GM12878 (cell line): ENCODE results near the gene MRPL39. TPM values are rescaled to one million over a fixed set of nuclear protein-coding genes. Genes with fewer than 3 reads are reported as not detected.
A peak's percentile ranks its signal among the peaks of the same experiment; 100 is the strongest.

Experiments used
- ATF3 ChIP-seq: IDR thresholded peaks from 2 replicates; pipeline ENCODE4 v1.6.1; 2011; ENCODE audit warnings: low read depth, mild to moderate bottlenecking, low read length, moderate library complexity, borderline replicate concordance; ENCODE audit errors: extremely low read depth
- ATF7 ChIP-seq: fragments of 450-650 bp; IDR thresholded peaks from 2 replicates; pipeline ENCODE4 v1.6.1; 2016; ENCODE audit warnings: low read depth, mild to moderate bottlenecking
- CTCF ChIP-seq, 3 experiments: IDR thresholded peaks in 2 of 3; conservative IDR thresholded peaks in 1 of 3; 2 replicates each; pipeline ENCODE4 v1.5.1; 2011; ENCODE audit warnings: low read depth in 3 of 3, low read length in 3 of 3, mild to moderate bottlenecking in 3 of 3, control low read depth in 2 of 3, moderate library complexity in 2 of 3, inconsistent platforms in 1 of 3, mixed read lengths in 1 of 3; ENCODE audit not compliant: control insufficient read depth in 2 of 3, insufficient read depth in 1 of 3; ENCODE audit errors: extremely low read depth in 1 of 3
- ELK1 ChIP-seq: IDR thresholded peaks from 2 replicates; pipeline ENCODE4 v1.6.1; 2012; ENCODE audit warnings: low read depth, low read length, improper control_type of control experiment
- ESRRA ChIP-seq: IDR thresholded peaks from 2 replicates; pipeline ENCODE4 v1.6.1; 2012; ENCODE audit warnings: mild to moderate bottlenecking, low read length, improper control_type of control experiment
- MAX ChIP-seq: IDR thresholded peaks from 2 replicates; pipeline ENCODE4 v1.6.1; 2012; ENCODE audit warnings: low read depth, low read length, improper control_type of control experiment
- MTA3 ChIP-seq: IDR thresholded peaks from 2 replicates; pipeline ENCODE4 v1.6.1; 2012; ENCODE audit warnings: low read length, inconsistent platforms, borderline replicate concordance
- POLR2AphosphoS2 ChIP-seq: IDR thresholded peaks from 2 replicates; pipeline ENCODE4 v1.6.1; 2011; ENCODE audit warnings: low read depth, mild to moderate bottlenecking, low read length, improper control_type of control experiment, moderate library complexity
- RELB ChIP-seq: fragments of 450-650 bp; IDR thresholded peaks from 2 replicates; pipeline ENCODE4 v1.6.1; 2017; ENCODE audit warnings: low read depth, mild to moderate bottlenecking, moderate library complexity
- SPI1 ChIP-seq: IDR thresholded peaks from 2 replicates; pipeline ENCODE4 v1.6.1; 2011; ENCODE audit warnings: low read depth, mild to moderate bottlenecking, low read length, moderate library complexity, borderline replicate concordance; ENCODE audit not compliant: insufficient read depth
- SUZ12 ChIP-seq: fragments of 200-600 bp; sonication (generic); IDR thresholded peaks from one replicate; pipeline ENCODE4 v1.6.1; 2018; ENCODE audit warnings: antibody characterized with exemption, mild to moderate bottlenecking; ENCODE audit not compliant: unreplicated experiment
- ZBTB11 ChIP-seq: fragments of 450-650 bp; formaldehyde crosslinking; IDR thresholded peaks from 2 replicates; pipeline ENCODE4 v1.5.0; 2022; ENCODE audit warnings: mild to moderate bottlenecking, missing genetic modification characterization
- ZBTB40 ChIP-seq: fragments of 450-650 bp; IDR thresholded peaks from 2 replicates; pipeline ENCODE4 v1.6.1; 2016; ENCODE audit warnings: mild to moderate bottlenecking, moderate library complexity, borderline replicate concordance
- polyA plus RNA-seq, 11 experiments: library from polyadenylated mRNA; depleted of rRNA in 4 of 11; unstranded in 6 of 11; stranded (reverse) in 5 of 11; fragments of >200 nt; fragmentation: Nextera tagmentation in 4 of 11; fragmentation: Illumina TruSeq in 1 of 11; extraction: Ambion mirVana in 4 of 11; extraction: Trizol in 1 of 11; gene quantifications; 1 replicate in 1 of 11; 2 replicates in 10 of 11; pipeline versions ENCODE4 v1.2.1 to v1.2.3, GENCODE V29; 2011 to 2016; ENCODE audit warnings: inconsistent platforms in 2 of 11, missing spikeins in 2 of 11, low read depth in 1 of 11
- total RNA-seq, 4 experiments: library from RNA; depleted of rRNA in 3 of 4; stranded (reverse); fragments of >200 nt in 3 of 4; fragmentation: Illumina TruSeq in 1 of 4; extraction: Trizol in 1 of 4; gene quantifications; 2 replicates each; pipeline versions ENCODE4 v1.2.1 to v1.2.3, GENCODE V29; 2013 to 2021

Gene MRPL39
- total and polyA plus RNA-seq, 10 of the 15 experiments (the other 5 are each of a cell fraction or from before 2014, with no cell fraction given) = 68.8 to 292 (median 120) TPM

- TF ChIP-seq RELB = peak; percentile 100
- no peak for TF ChIP-seq SUZ12
- TF ChIP-seq SPI1 = no peak
- TF ChIP-seq CTCF (IDR thresholded peaks at IDR 0.05 in 2 of 3, conservative IDR thresholded peaks at IDR 0.05 in 1 of 3; ENCODE audit: control insufficient read depth in 2 of 3, extremely low read depth in 1 of 3, insufficient read depth in 1 of 3, low read depth in 3 of 3, low read length in 3 of 3) = peak; percentile 74 to 81 (median 78)
- peak; percentile 92; the same call in 1 of the 2 replicates for TF ChIP-seq POLR2AphosphoS2
- peak; percentile 72 for TF ChIP-seq MAX
- TF ChIP-seq ZBTB40 = peak; percentile 95
- TF ChIP-seq ATF7 = no peak
- peak; percentile 95 for TF ChIP-seq ZBTB11 (CRISPR knock-in tag)
- TF ChIP-seq ELK1 = peak; percentile 58; the same call in 1 of the 2 replicates
- no peak for TF ChIP-seq ESRRA
- TF ChIP-seq ATF3 = no peak
- no peak for TF ChIP-seq MTA3
Measured at GRCh38 chr21:25607151-25608043, at the start of gene MRPL39 (continued).
